GM18526 (cell line): Measurements from ENCODE around the gene LUC7L2.

ENCODE experiments used
- POLR2A ChIP-seq: IDR thresholded peaks from 3 replicates; pipeline ENCODE4 v1.6.1; 2011; ENCODE audit not compliant: insufficient read length; ENCODE audit errors: extremely low read depth

The LUC7L2 gene

GRCh38 chr7:139370943-139371313, 11.2 kb downstream of the LUC7L2 start:
- TF ChIP-seq POLR2A: no peak

- no peak for TF ChIP-seq POLR2A
These were observed 14.6 kb downstream of the LUC7L2 start for GRCh38 chr7:139374246-139374645.

- TF ChIP-seq POLR2A: no peak
These were observed 22.7 kb downstream of the LUC7L2 start for GRCh38 chr7:139382439-139382838.

GRCh38 chr7:139384611-139385010, 24.9 kb downstream of the LUC7L2 start:
- no peak for TF ChIP-seq POLR2A

GRCh38 chr7:139387594-139387993, 27.9 kb downstream of the LUC7L2 start:
- no peak for TF ChIP-seq POLR2A

- TF ChIP-seq POLR2A: no peak
These were observed 29.4 kb downstream of the LUC7L2 start for GRCh38 chr7:139389091-139389490.

GRCh38 chr7:139389774-139390173, 30.1 kb downstream of the LUC7L2 start:
- no peak for TF ChIP-seq POLR2A

GRCh38 chr7:139393621-139394211, 34.0 kb downstream of the LUC7L2 start:
- TF ChIP-seq POLR2A: no peak

- TF ChIP-seq POLR2A: no peak
These were observed 34.8 kb downstream of the LUC7L2 start for GRCh38 chr7:139394540-139394939.

- no peak for TF ChIP-seq POLR2A
These were observed 36.7 kb downstream of the LUC7L2 start for GRCh38 chr7:139396323-139396951.

GRCh38 chr7:139397192-139397591, 37.5 kb downstream of the LUC7L2 start:
- TF ChIP-seq POLR2A: no peak

GRCh38 chr7:139403601-139404000, 43.9 kb downstream of the LUC7L2 start:
- no peak for TF ChIP-seq POLR2A

- no peak for TF ChIP-seq POLR2A
These were observed 47.9 kb downstream of the LUC7L2 start for GRCh38 chr7:139407555-139407954.

- TF ChIP-seq POLR2A: no peak
These were observed 56.7 kb downstream of the LUC7L2 start for GRCh38 chr7:139416405-139416804.

- TF ChIP-seq POLR2A: no peak
These were observed 57.8 kb downstream of the LUC7L2 start for GRCh38 chr7:139417478-139417877.

GRCh38 chr7:139421123-139421522, 61.4 kb downstream of the LUC7L2 start:
- TF ChIP-seq POLR2A: no peak

GRCh38 chr7:139422126-139422525, 62.4 kb downstream of the LUC7L2 start:
- no peak for TF ChIP-seq POLR2A
